ENCODE measurements around the gene PARP4.
A peak's percentile ranks its signal among the peaks of the same experiment; 100 is the strongest.

PARP4 gene

GRCh38 chr13:24540236-24541126 is 27.9 kb upstream of the PARP4 start:
- peak; percentile 22 for DNase-seq (ENCODE audit: low read depth)
- TF ChIP-seq POLR2A (IDR thresholded peaks at IDR 0.05; ENCODE audit: extremely low read depth, insufficient read length) (no peak), MAX (IDR thresholded peaks at IDR 0.05; ENCODE audit: low read depth, low read length) (no peak), MYC (IDR thresholded peaks at IDR 0.05; ENCODE audit: low read depth, low read length) (no peak), CTCF (IDR thresholded peaks at IDR 0.05; ENCODE audit: low read depth, low read length) (no peak)
- no peak overlapping the region for H3K4me3 ChIP-seq (ENCODE audit: low read depth, low read length)

GRCh38 chr13:24539500-24540165 is 27.1 kb upstream of the PARP4 start:
- H3K4me3 ChIP-seq (ENCODE audit: low read depth, low read length): no peak overlapping the region
- DNase-seq (ENCODE audit: low read depth): peak; percentile 7
- TF ChIP-seq MAX (IDR thresholded peaks at IDR 0.05; ENCODE audit: low read depth, low read length): no peak
- TF ChIP-seq MYC (IDR thresholded peaks at IDR 0.05; ENCODE audit: low read depth, low read length): no peak
- no peak for TF ChIP-seq CTCF (IDR thresholded peaks at IDR 0.05; ENCODE audit: low read depth, low read length)
- no peak for TF ChIP-seq POLR2A (IDR thresholded peaks at IDR 0.05; ENCODE audit: extremely low read depth, insufficient read length)

GRCh38 chr13:24529478-24529877 is 16.9 kb upstream of the PARP4 start:
- DNase-seq (ENCODE audit: low read depth): no peak
- no peak overlapping the region for H3K4me3 ChIP-seq (ENCODE audit: low read depth, low read length)

GRCh38 chr13:24528816-24529398 is 16.3 kb upstream of the PARP4 start:
- no peak for DNase-seq (ENCODE audit: low read depth)
- no peak overlapping the region for H3K4me3 ChIP-seq (ENCODE audit: low read depth, low read length)
- no peak for TF ChIP-seq CTCF (IDR thresholded peaks at IDR 0.05; ENCODE audit: low read depth, low read length)
- no peak for TF ChIP-seq POLR2A (IDR thresholded peaks at IDR 0.05; ENCODE audit: extremely low read depth, insufficient read length)
- TF ChIP-seq MYC (IDR thresholded peaks at IDR 0.05; ENCODE audit: low read depth, low read length): no peak
- TF ChIP-seq MAX (IDR thresholded peaks at IDR 0.05; ENCODE audit: low read depth, low read length): no peak

More at GRCh38 chr13:24529478-24529877, 16.9 kb upstream of the PARP4 start:
- TF ChIP-seq CTCF (IDR thresholded peaks at IDR 0.05; ENCODE audit: low read depth, low read length): no peak
- TF ChIP-seq MAX (IDR thresholded peaks at IDR 0.05; ENCODE audit: low read depth, low read length): no peak
- TF ChIP-seq MYC (IDR thresholded peaks at IDR 0.05; ENCODE audit: low read depth, low read length): no peak

- DNase-seq (ENCODE audit: low read depth): no peak
- H3K4me3 ChIP-seq (ENCODE audit: low read depth, low read length): no peak overlapping the region
- TF ChIP-seq CTCF (IDR thresholded peaks at IDR 0.05; ENCODE audit: low read depth, low read length) (no peak), POLR2A (IDR thresholded peaks at IDR 0.05; ENCODE audit: extremely low read depth, insufficient read length) (no peak), MAX (IDR thresholded peaks at IDR 0.05; ENCODE audit: low read depth, low read length) (no peak), MYC (IDR thresholded peaks at IDR 0.05; ENCODE audit: low read depth, low read length) (no peak)
Measured at GRCh38 chr13:24527266-24527775, 14.7 kb upstream of the PARP4 start.
